HepG2 (cell line): ENCODE results near the gene HAP1. TPM values are rescaled to one million over a fixed set of nuclear protein-coding genes. Genes with fewer than 3 reads are reported as not detected.

Experiments used
- ATAC-seq: fragments of 200-7000 bp; cut with Tn5 transposase; 3 replicates; pipeline ENCODE4 v1.9.1; 2020; ENCODE audit warnings: mild to moderate bottlenecking, moderate library complexity
- BruUV-seq: library from RNA; stranded (reverse); fragments of 400-500 nt; replicated peaks from 2 replicates; lab custom pipeline; 2021; lab: Mats Ljungman, UMichigan
- CTCF ChIA-PET: fragments of 300-600 bp; formaldehyde crosslinking; extraction: SDS; loops from one replicate; lab custom pipeline; 2021; ENCODE audit warnings: low total read pairs, inconsistent platforms, low intra/inter-chr PET ratio; lab: Yijun Ruan, JAX
- POLR2A ChIA-PET: fragments of 350-600 bp; sonication (Branson Sonifier 250); formaldehyde crosslinking; loops from one replicate; lab custom pipeline; 2020; ENCODE audit warnings: antibody characterized with exemption, inconsistent platforms; lab: Yijun Ruan, JAX
- DNase-seq: peaks from one replicate; pipeline ENCODE4 v3.0.0-alpha.2; 2015; ENCODE audit warnings: low spot score
- FAIRE-seq: peaks from 3 replicates; lab custom pipeline; 2011; peaks lifted over from hg19 to GRCh38; lab: Jason Lieb, UNC
- H2AFZ ChIP-seq: one replicate; pipeline ENCODE4 v1.6.1; 2011; ENCODE audit warnings: low read length, inconsistent platforms
- H3K27ac ChIP-seq: fragments of 300-600 bp; 3 replicates; pipeline ENCODE4 v1.8.0; 2011; ENCODE audit warnings: mixed run types, mild to moderate bottlenecking, mixed read lengths, low read length, inconsistent platforms; ENCODE audit not compliant: insufficient read depth; ENCODE audit errors: extremely low read length
- H3K27me3 ChIP-seq, 2 experiments: fragments of 200-600 bp in 1 of 2; 2 replicates in 1 of 2; 3 replicates in 1 of 2; pipeline versions ENCODE4 v1.6.0 to v1.8.0; 2011; ENCODE audit warnings: low read length in 2 of 2, mild to moderate bottlenecking in 2 of 2, moderate library complexity in 2 of 2, inconsistent platforms in 1 of 2; ENCODE audit not compliant: insufficient read depth in 2 of 2, control insufficient read depth in 1 of 2
- H3K36me3 ChIP-seq, 2 experiments: fragments of 200-600 bp in 1 of 2; replicated peaks in 1 of 2; 2 replicates in 1 of 2; 3 replicates in 1 of 2; pipeline versions ENCODE4 v1.5.1 to v1.8.0; 2011; ENCODE audit warnings: low read length in 2 of 2, inconsistent platforms in 1 of 2; ENCODE audit not compliant: insufficient read depth in 2 of 2, control insufficient read depth in 1 of 2
- H3K4me1 ChIP-seq: 2 replicates; pipeline ENCODE4 v1.5.1; 2012; ENCODE audit warnings: low read length, inconsistent platforms; ENCODE audit not compliant: insufficient read depth
- H3K4me2 ChIP-seq: 2 replicates; pipeline ENCODE4 v1.6.0; 2011; ENCODE audit warnings: low read depth, low read length, inconsistent platforms
- H3K4me3 ChIP-seq, 3 experiments: fragments of 200-600 bp in 1 of 3; sonication (generic), shearing (Covaris generic) in 1 of 3; replicated peaks in 1 of 3; 2 replicates each; pipeline ENCODE4 v1.5.1; 2011 to 2016; ENCODE audit warnings: low read length in 3 of 3, inconsistent platforms in 2 of 3, low read depth in 2 of 3, mild to moderate bottlenecking in 2 of 3, control low read depth in 1 of 3, mixed read lengths in 1 of 3; ENCODE audit not compliant: insufficient read depth in 1 of 3
- H3K79me2 ChIP-seq: one replicate; pipeline ENCODE4 v1.6.1; 2011; ENCODE audit warnings: low read length, inconsistent platforms; ENCODE audit not compliant: insufficient read depth
- H3K9ac ChIP-seq: 2 replicates; pipeline ENCODE4 v1.6.0; 2011; ENCODE audit warnings: mild to moderate bottlenecking, low read depth, low read length, inconsistent platforms; ENCODE audit not compliant: insufficient read depth
- H3K9me3 ChIP-seq: 2 replicates; pipeline ENCODE4 v1.5.1; 2012; ENCODE audit warnings: mild to moderate bottlenecking, low read length
- H4K20me1 ChIP-seq: 2 replicates; pipeline ENCODE4 v1.6.0; 2011; ENCODE audit warnings: inconsistent platforms, mild to moderate bottlenecking, low read length, moderate library complexity; ENCODE audit not compliant: insufficient read depth
- CENPX ChIP-seq: sonication (generic); formaldehyde crosslinking; IDR thresholded peaks from 2 replicates; pipeline ENCODE4 v1.9.0; 2021; ENCODE audit warnings: mild to moderate bottlenecking, missing genetic modification reagents, moderate library complexity
- DRAP1 ChIP-seq: IDR thresholded peaks from 2 replicates; pipeline ENCODE4 v1.6.1; 2016; ENCODE audit warnings: missing genetic modification reagents, missing compliant biosample characterization
- HDAC1 ChIP-seq: sonication (generic); formaldehyde crosslinking; IDR thresholded peaks from 2 replicates; pipeline ENCODE4 v1.5.1; 2020; ENCODE audit warnings: mild to moderate bottlenecking, missing genetic modification reagents
- HNRNPK ChIP-seq: fragments of 200-400 bp; formaldehyde crosslinking; IDR thresholded peaks from 2 replicates; pipeline ENCODE4 v1.6.1; 2018; ENCODE audit warnings: low read length, low read depth, moderate library complexity, mild to moderate bottlenecking; ENCODE audit not compliant: poor library complexity, severe bottlenecking
- ISX ChIP-seq: sonication (generic); formaldehyde crosslinking; conservative IDR thresholded peaks from 2 replicates; pipeline ENCODE4 v1.5.0; 2020; ENCODE audit warnings: missing genetic modification reagents
- KDM5A ChIP-seq: fragments of 200-600 bp; sonication (generic); IDR thresholded peaks from 2 replicates; pipeline ENCODE4 v1.7.0; 2018; ENCODE audit warnings: antibody characterized with exemption, mild to moderate bottlenecking, low read length, borderline replicate concordance
- MNT ChIP-seq: fragments of 450-650 bp; IDR thresholded peaks from 2 replicates; pipeline ENCODE4 v1.6.1; 2016
- RAD21 ChIP-seq: fragments of 450-650 bp; formaldehyde crosslinking; IDR thresholded peaks from 2 replicates; pipeline ENCODE4 v1.5.0; 2020; ENCODE audit warnings: mild to moderate bottlenecking
- RCOR2 ChIP-seq: IDR thresholded peaks from 2 replicates; pipeline ENCODE4 v1.6.1; 2016; ENCODE audit warnings: missing biosample characterization, missing genetic modification reagents
- REL ChIP-seq: sonication (generic); formaldehyde crosslinking; conservative IDR thresholded peaks from 2 replicates; pipeline ENCODE4 v1.8.0; 2022; ENCODE audit warnings: mild to moderate bottlenecking, missing genetic modification reagents, moderate library complexity
- ZBTB20 ChIP-seq: sonication (generic); formaldehyde crosslinking; IDR thresholded peaks from 2 replicates; pipeline ENCODE4 v1.8.1; 2023; ENCODE audit warnings: missing genetic modification reagents, low read depth, mild to moderate bottlenecking, borderline replicate concordance
- ZFP36 ChIP-seq: fragments of 150-350 bp; IDR thresholded peaks from 2 replicates; pipeline ENCODE4 v1.6.1; 2018; ENCODE audit warnings: borderline replicate concordance, low read length, low read depth; ENCODE audit not compliant: partially characterized antibody
- ZNF205 ChIP-seq: IDR thresholded peaks from 2 replicates; pipeline ENCODE4 v1.6.1; 2018; ENCODE audit warnings: missing biosample characterization, missing genetic modification reagents
- ZNF225 ChIP-seq: sonication (generic); formaldehyde crosslinking; IDR thresholded peaks from 2 replicates; pipeline ENCODE4 v1.4.0; 2020; ENCODE audit warnings: mild to moderate bottlenecking, missing genetic modification reagents
- ZNF552 ChIP-seq: sonication (generic); formaldehyde crosslinking; IDR thresholded peaks from 2 replicates; pipeline ENCODE4 v1.9.0; 2022; ENCODE audit warnings: missing genetic modification reagents, mild to moderate bottlenecking, borderline replicate concordance
- WGBS: methylation state at CpG from one replicate; pipeline ENCODE4 v1.1.6; 2017; ENCODE audit warnings: low lambda C conversion rate; 5-methylcytosine and 5-hydroxymethylcytosine counted together
- in situ Hi-C: cut with HindIII; loops from 2 replicates; pipeline ENCODE4 v1.10.0; 2017; ENCODE audit warnings: low pct_unique_long_range_greater_than_20kb; ENCODE audit not compliant: extremely low pct_ligation_motif_present
- intact Hi-C: fragments of 100-400 bp; cut with micrococcal nuclease; formaldehyde crosslinking; loops from one replicate; pipeline ENCODE4 v1.10.0; 2022; ENCODE audit not compliant: unreplicated experiment
- polyA plus RNA-seq, 8 experiments: library from polyadenylated mRNA; depleted of rRNA in 3 of 8; stranded (reverse) in 7 of 8; unstranded in 1 of 8; fragments of >200 nt; fragmentation: Illumina TruSeq in 4 of 8; extraction: Trizol in 4 of 8; gene quantifications; 2 replicates each; pipeline versions ENCODE4 v1.2.1 to v1.2.3, GENCODE V29; 2011 to 2016; ENCODE audit warnings: low read depth in 4 of 8, missing spikeins in 1 of 8, mixed read lengths in 1 of 8; ENCODE audit not compliant: insufficient read depth in 1 of 8
- total RNA-seq, 5 experiments: library from RNA; depleted of rRNA; stranded (reverse); fragments of >200 nt; fragmentation: Illumina TruSeq; extraction: Trizol; gene quantifications; 2 replicates each; pipeline ENCODE4 v1.2.3, GENCODE V29; 2016; ENCODE audit warnings: low read depth in 1 of 5
- TF ChIP-seq, protein P1 (sequence below): sonication (generic); formaldehyde crosslinking; IDR thresholded peaks from 2 replicates; pipeline ENCODE4 v1.4.0; 2020; ENCODE audit warnings: mild to moderate bottlenecking, missing genetic modification reagents
- TF ChIP-seq, protein P2 (sequence below): sonication (generic); formaldehyde crosslinking; IDR thresholded peaks from 2 replicates; pipeline ENCODE4 v1.9.0; 2021; ENCODE audit warnings: missing genetic modification reagents, borderline replicate concordance

Gene HAP1
- total and polyA plus RNA-seq, 2 of the 13 experiments (the other 11 are each of a cell fraction or from before 2014, with no cell fraction given), result 0.07 TPM

- H3K9ac ChIP-seq, result no peak overlapping the region
- no peak overlapping the region for H2AFZ ChIP-seq
- H3K4me1 ChIP-seq, result peaks cover 18% of the 10 kb centered on the region
- H3K36me3 ChIP-seq, result no peaks in the 10 kb centered on the region
- no peaks in the 10 kb centered on the region for H3K9me3 ChIP-seq
- ChIA-PET CTCF (no interaction called here), POLR2A (interaction anchor here (0.6 to 1.3 kb wide), 7 partner anchors 10 to 232 kb away, joined by 3 to 6 read pairs (median 4); partner anchors contain the start of genes EIF1, JUP and P3H4)
- H3K4me3 ChIP-seq, result peak overlapping the region; percentile 48 to 72 (median 58); a peak in 5 of 6 replicates
- ATAC-seq (peak; percentile 8), DNase-seq (no peak), FAIRE-seq (no peak)
- BruUV-seq, result no TSS peak
- H3K4me2 ChIP-seq, result peak overlapping the region; percentile 76
- no peaks in the 10 kb centered on the region for H3K79me2 ChIP-seq
- H4K20me1 ChIP-seq, result no peaks in the 10 kb centered on the region
- in situ Hi-C loops, result no loop called here
- TF ChIP-seq ZFP36 (no peak), ISX (no peak), DRAP1 (CRISPR knock-in tag) (no peak), ZNF552 (no peak), HNRNPK (no peak), KDM5A (no peak), RCOR2 (CRISPR knock-in tag) (no peak), RAD21 (no peak), ZNF205 (no peak), HDAC1 (CRISPR knock-in tag) (no peak), CENPX (CRISPR knock-in tag) (no peak), ZNF225 (CRISPR knock-in tag) (no peak), ZBTB20 (CRISPR knock-in tag) (no peak), MNT (no peak), REL (CRISPR knock-in tag) (no peak)
- TF ChIP-seq, protein P1, sequence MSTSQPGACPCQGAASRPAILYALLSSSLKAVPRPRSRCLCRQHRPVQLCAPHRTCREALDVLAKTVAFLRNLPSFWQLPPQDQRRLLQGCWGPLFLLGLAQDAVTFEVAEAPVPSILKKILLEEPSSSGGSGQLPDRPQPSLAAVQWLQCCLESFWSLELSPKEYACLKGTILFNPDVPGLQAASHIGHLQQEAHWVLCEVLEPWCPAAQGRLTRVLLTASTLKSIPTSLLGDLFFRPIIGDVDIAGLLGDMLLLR (CRISPR knock-in tag), result no peak
- TF ChIP-seq, protein P2, sequence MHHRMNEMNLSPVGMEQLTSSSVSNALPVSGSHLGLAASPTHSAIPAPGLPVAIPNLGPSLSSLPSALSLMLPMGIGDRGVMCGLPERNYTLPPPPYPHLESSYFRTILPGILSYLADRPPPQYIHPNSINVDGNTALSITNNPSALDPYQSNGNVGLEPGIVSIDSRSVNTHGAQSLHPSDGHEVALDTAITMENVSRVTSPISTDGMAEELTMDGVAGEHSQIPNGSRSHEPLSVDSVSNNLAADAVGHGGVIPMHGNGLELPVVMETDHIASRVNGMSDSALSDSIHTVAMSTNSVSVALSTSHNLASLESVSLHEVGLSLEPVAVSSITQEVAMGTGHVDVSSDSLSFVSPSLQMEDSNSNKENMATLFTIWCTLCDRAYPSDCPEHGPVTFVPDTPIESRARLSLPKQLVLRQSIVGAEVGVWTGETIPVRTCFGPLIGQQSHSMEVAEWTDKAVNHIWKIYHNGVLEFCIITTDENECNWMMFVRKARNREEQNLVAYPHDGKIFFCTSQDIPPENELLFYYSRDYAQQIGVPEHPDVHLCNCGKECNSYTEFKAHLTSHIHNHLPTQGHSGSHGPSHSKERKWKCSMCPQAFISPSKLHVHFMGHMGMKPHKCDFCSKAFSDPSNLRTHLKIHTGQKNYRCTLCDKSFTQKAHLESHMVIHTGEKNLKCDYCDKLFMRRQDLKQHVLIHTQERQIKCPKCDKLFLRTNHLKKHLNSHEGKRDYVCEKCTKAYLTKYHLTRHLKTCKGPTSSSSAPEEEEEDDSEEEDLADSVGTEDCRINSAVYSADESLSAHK (CRISPR knock-in tag), result no peak
- intact Hi-C loops, result no loop called here
- 35% methylated on average over 33 of the region's 40 CpGs for WGBS
- peaks cover 25 to 76% of the 10 kb centered on the region in 2 experiments for H3K27me3 ChIP-seq
- no peak overlapping the region for H3K27ac ChIP-seq
These were observed 900 bp downstream of the HAP1 start for GRCh38 chr17:41733348-41734138.
